Medulla oblongata (tissue), 1 donor: ENCODE results near the gene SLCO2B1.

ENCODE experiments used
- DNase-seq: peaks from one replicate; pipeline ENCODE4 v3.0.0-alpha.2; 2015; ENCODE audit errors: extremely low spot score

SLCO2B1 gene

GRCh38 chr11:75161506-75162095, 10.7 kb downstream of the SLCO2B1 start:
- DNase-seq: no peak

- no peak for DNase-seq
These were observed 12.0 kb downstream of the SLCO2B1 start for GRCh38 chr11:75162954-75163353.

GRCh38 chr11:75163921-75164849, 13.3 kb downstream of the SLCO2B1 start:
- DNase-seq: no peak

GRCh38 chr11:75165721-75166120, 14.8 kb downstream of the SLCO2B1 start:
- DNase-seq: no peak

GRCh38 chr11:75166791-75167190, 15.9 kb downstream of the SLCO2B1 start:
- no peak for DNase-seq

- DNase-seq: no peak
These were observed 16.7 kb downstream of the SLCO2B1 start for GRCh38 chr11:75167617-75168016.

- no peak for DNase-seq
These were observed 18.4 kb downstream of the SLCO2B1 start for GRCh38 chr11:75169101-75169885.

GRCh38 chr11:75170516-75171201, 19.8 kb downstream of the SLCO2B1 start:
- no peak for DNase-seq

- DNase-seq: no peak
These were observed 22.4 kb downstream of the SLCO2B1 start for GRCh38 chr11:75173336-75173735.

- DNase-seq: peak; percentile 71
These were observed 24.0 kb downstream of the SLCO2B1 start for GRCh38 chr11:75174781-75175370.

GRCh38 chr11:75182664-75183063, 31.8 kb downstream of the SLCO2B1 start:
- DNase-seq: peak; percentile 45

- no peak for DNase-seq
These were observed 33.1 kb downstream of the SLCO2B1 start for GRCh38 chr11:75184051-75184450.

GRCh38 chr11:75184757-75185425, 34.0 kb downstream of the SLCO2B1 start:
- no peak for DNase-seq

GRCh38 chr11:75185866-75186265, 35.0 kb downstream of the SLCO2B1 start:
- no peak for DNase-seq

GRCh38 chr11:75186999-75187398, 36.1 kb downstream of the SLCO2B1 start:
- no peak for DNase-seq

GRCh38 chr11:75188671-75189070, 37.8 kb downstream of the SLCO2B1 start:
- DNase-seq: peak; percentile 43

GRCh38 chr11:75189108-75189507, 38.2 kb downstream of the SLCO2B1 start:
- DNase-seq: no peak

- DNase-seq: no peak
These were observed 39.0 kb downstream of the SLCO2B1 start for GRCh38 chr11:75189911-75190310.

GRCh38 chr11:75190652-75191329, 39.9 kb downstream of the SLCO2B1 start:
- no peak for DNase-seq

- DNase-seq: no peak
These were observed 40.4 kb downstream of the SLCO2B1 start for GRCh38 chr11:75191330-75191717.
